UCSD-AML1 (cell line): Measurements from ENCODE around the gene SLC35F1.
"Not testable (repeated sequence)": the region's sequence is repeated elsewhere in the genome, so short reads cannot be mapped to it uniquely, and the experiment has no call there.

Experiments used
- DNase-seq: peaks from one replicate; lab custom pipeline; 2025; ENCODE audit not compliant: unreplicated experiment; lab: John Stamatoyannopoulos, UW

Gene SLC35F1

DNA sequence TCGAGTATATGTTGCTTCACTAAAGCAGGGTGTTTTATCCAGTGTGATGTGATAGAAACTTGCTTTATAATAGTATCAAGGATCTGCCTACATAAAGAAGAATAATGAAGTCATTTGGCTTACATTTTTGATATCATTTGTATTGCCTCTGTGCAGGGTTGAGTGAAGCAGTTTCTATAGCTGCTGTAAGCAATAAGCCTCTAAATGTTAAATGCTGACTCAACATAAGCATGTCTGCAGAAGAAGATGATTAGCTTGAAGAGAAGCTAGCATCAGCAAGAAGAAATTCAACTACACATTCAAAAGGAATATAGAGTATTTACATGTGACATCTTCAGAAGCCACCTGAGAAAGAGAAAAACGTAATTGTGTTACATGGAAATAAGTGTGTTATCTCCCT lies 17.6 kb downstream of the SLC35F1 start:
- DNase-seq: no peak

DNA sequence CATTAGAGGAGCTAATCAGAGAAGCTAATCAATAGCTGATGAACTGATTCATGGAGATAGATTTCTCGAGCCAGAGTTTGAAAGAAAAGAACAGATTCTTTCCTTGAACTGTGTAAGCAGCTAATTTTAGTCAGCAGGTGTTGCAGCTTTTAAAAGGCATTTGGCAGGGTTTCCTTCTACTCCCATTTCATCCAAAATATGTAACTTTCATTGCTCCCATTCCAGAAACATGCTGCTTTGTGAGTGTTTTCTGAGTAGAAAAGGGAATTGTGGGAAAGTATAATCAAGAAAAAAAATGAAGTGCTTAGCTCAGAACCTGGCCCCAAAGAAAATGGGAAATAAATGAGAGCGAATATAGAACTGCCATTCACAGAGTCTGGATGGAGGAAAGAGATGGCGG lies 20.8 kb downstream of the SLC35F1 start:
- no peak for DNase-seq

DNA sequence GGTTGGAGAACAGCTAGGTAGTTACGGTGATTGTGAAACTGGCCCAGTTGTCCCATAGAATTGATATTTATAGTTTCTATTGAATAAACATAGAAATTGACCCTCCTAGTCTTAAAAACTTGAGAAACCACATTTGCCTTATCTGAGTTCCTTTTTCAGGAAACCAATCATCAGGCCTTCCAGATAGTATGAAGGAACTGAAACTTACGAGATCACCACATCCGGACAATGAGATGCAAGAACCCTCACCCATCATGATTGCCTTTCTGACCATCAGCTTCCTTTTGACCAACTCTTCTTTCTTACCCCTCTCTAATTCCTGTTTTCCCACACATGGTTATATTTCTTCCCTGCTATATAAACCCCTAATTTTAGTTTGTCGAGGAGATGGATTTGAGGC lies 21.8 kb downstream of the SLC35F1 start:
- DNase-seq: no peak

- DNase-seq: no peak
These were observed 22.4 kb downstream of the SLC35F1 start for GRCh38 chr6:117929501-117929900.

DNA sequence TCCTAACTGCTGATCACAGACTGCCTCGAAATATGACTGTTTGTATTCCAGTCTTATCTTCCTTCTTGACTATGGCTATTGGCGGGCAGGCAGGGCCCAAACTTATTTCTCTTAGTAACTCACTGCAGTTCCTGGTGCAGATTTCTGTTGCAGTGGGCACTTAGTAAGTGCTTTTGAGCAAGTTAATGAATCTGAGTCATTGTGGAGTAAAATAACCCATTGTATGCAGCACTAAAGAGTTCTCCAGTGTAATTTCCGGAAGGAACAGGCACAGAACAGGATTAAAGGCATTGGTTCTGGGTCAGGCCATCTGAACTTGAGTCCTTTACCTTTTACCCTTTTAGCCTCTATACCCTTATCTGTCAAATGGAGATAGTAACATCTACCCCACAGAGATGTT lies 23.6 kb downstream of the SLC35F1 start:
- no peak for DNase-seq

DNA sequence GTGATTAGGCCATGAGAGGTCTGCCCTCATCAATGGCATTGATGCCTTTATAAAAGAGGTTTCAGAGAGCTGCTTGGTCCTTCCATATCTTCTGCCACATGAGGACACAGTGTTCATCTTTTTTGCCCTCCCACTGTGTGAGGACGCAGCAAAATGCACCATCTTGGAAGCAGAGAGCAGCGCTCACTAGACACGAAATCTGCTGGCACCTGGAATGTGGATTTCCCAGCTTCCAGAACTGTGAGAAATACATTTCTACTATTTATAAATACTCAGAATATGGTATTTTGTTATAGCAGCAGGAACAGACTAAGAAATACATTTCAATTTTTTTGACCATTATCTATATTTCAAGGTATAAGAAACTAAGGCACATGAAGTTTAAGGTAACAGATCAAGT lies 24.9 kb downstream of the SLC35F1 start:
- no peak for DNase-seq

DNA sequence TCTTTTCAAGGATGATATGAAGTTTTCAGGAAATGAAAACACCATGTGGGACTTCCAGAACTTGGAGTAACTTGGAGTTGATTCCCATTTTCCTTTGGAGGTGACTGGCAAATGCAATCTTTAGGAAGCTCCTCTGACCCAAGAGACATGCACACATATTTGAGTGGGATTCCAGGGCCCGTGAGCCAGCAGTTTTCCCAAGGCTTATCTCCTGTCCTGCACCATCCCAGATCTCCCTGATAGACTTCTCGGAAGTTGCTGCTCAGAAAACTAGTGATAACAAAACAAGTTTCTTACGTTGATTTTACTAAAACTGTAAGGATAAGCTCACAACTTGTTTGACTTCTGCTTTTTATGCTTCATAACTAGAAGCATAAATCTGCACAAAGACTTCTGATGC lies 25.6 kb downstream of the SLC35F1 start:
- DNase-seq: no peak

GRCh38 chr6:117933471-117933870 lies 26.4 kb downstream of the SLC35F1 start:
- no peak for DNase-seq

- no peak for DNase-seq
These were observed 31.4 kb downstream of the SLC35F1 start for GRCh38 chr6:117938311-117938995.

DNA sequence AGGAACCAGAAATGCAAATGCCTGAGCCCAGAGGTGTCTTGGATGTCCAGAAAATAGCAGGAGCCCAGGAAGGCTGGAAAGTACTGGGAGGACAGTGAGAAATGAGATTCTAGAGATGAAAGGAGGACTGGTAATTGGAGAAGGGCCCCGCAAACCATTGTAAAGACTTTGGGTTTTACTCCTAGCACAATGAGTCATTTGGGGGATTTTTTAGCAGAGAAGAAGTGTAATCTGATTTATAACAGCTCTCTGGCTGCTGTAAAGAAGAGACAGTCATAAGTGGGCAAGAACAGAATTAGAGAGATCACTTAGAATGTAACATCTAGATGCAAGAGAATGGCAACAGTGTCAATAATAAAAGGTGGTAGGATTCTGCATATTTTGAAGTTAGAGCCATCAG lies 40.2 kb downstream of the SLC35F1 start:
- DNase-seq: no peak

DNA sequence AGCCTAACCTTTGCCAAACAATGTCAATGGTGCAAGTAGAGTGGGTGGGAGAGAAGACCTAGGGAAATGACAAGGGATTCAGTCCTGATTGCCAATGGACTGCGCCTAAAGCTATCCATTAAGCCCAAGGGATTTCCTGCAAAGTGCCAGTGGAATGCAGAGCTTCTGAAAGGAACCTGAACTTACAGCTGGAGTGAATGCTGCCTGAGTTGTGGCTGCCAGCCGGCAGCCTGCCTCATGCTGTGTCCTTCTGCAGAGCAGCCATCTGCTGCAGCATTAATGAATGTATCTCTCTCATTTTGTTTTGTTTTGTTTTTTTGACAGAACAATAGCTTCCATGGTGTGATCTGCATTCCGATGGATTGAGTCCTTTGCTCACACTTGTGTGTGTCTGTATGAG lies 44.7 kb downstream of the SLC35F1 start:
- DNase-seq: no peak

DNA sequence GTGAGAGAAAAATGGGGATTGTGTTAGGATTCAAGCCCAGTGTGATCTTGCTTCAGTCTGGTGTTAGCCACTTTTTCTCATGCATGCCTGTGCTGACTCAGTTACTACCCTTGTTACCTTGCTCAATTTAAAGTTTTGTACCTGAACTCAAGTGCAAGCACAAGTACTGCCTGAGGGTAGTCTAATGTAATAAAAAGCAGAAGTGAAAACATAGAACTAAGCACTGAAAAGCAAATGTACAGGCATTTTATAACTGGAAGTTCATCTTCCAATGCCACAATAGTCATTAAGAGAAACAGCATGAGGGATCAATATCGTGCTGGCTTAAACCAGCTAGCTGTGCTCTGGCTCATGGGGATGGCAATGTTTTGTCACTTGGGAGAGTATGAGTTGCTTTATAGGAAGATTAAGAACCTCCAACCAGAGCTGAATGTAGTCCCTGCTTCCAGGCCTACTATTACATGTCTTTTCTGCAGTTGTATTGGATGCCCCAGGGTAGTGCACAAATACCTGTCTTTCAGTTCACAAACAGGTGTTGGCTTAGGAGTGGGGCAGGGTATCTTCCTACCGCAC lies 48.7 kb downstream of the SLC35F1 start:
- DNase-seq: no peak

- no peak for DNase-seq
These were observed 49.3 kb downstream of the SLC35F1 start for GRCh38 chr6:117956386-117956785.

DNA sequence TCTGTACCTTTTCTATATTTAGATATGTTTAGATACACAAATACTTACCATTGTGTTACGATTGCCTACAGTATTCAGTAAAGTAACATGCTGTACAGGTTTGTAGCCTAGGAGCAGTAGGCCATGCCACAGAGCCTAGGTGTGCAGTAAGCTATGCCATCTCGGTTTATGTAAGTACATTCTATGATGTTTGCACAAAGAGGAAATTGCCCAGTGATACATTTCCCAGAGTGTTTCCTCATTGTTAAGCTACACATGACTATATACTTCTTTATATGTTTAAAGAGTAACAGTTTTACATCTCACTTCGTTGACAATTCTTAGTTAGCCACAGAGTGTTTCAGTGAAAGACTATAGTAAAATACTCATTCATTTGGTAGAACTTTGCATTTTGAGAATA lies 51.5 kb downstream of the SLC35F1 start:
- no peak for DNase-seq

- no peak for DNase-seq
These were observed 53.8 kb downstream of the SLC35F1 start for GRCh38 chr6:117960877-117961276.

DNA sequence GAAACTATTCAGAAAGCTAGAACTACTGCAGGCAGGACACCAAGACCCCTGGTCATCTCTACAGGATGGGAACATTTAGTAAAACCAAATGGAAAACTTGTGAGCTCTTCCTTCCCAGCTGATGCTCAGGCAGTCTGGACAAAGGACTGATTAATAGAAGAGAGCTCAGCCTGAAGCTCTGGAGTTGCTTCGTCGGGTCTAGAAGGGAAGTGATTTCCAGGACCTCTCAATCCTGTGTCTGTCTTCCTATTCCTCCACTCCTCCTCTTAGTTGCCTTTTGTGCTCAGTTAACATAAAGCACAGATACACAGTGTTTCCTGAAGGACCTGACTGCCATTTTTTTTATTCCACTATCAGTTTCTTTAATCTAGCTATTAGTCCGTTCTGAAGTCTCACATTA lies 54.2 kb downstream of the SLC35F1 start:
- DNase-seq: no peak

GRCh38 chr6:117965763-117966162 lies 58.7 kb downstream of the SLC35F1 start:
- DNase-seq: not testable (repeated sequence)

DNA sequence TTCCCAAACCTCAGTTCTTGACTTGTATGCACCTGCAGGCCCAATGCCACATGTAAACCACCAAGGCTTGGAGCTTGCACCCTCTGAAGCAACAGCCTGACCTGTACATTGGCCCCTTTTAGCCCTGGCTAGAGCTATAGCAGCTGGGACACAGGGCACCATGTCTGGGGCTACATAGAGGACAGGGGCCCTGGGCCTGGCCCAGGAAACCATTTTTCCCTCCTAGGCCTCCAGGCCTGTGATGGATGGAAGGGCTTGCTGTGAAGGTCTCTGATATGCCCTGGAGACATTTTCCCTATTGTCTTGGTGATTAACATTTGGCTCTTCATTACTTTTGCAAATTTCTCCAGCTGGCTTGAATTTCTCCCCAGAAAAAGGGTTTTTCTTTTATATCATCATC lies 64.6 kb downstream of the SLC35F1 start:
- no peak for DNase-seq

- DNase-seq: no peak
These were observed 68.0 kb downstream of the SLC35F1 start for GRCh38 chr6:117974914-117975627.

- no peak for DNase-seq
These were observed 69.1 kb downstream of the SLC35F1 start for GRCh38 chr6:117976030-117976651.

DNA sequence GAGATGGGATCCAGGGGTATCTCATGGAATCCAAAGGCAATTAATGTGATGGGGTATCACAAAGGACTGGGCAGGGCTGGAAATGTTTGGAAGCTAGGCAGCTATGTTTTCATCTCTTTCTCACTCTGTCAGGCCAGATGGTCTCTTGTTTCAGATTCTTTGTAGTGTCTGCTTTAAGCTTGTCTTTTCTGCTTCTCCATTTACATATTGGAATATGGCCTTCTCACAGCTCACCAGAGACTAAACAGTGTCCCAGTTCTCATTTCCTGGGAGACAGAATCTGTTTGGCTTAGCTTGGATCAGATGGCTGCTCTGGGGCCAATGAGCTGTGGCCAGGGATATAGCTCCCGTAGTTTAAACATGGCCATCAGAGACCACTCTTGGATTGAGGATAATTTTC lies 78.9 kb downstream of the SLC35F1 start:
- no peak for DNase-seq

DNA sequence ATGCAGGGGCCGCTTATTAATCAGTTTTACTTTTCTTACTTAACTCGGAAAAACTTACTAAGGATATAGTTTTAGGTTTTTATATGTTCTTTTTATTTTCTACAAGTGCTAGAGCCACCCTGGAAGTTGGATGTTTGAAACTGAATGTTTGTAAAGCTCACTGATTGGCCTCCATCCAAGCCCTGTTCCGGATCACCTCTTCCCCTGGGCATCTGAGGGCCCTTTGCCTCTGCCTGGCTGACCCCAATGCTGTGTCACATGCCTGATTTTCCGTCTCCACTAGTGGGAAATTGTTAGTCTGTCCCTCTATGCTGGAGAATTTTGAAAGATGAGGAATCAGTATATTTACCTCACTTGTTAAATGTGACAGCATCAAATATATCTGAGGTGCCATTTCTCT lies 79.3 kb downstream of the SLC35F1 start:
- DNase-seq: no peak
